Hippocampal formation (tissue), 2 donors: ENCODE measurements around the gene SCLT1.

Experiments used
- DNase-seq, 2 donors: peaks; one replicate each; lab custom pipeline; 2025; lab: John Stamatoyannopoulos, UW

Gene SCLT1

DNA sequence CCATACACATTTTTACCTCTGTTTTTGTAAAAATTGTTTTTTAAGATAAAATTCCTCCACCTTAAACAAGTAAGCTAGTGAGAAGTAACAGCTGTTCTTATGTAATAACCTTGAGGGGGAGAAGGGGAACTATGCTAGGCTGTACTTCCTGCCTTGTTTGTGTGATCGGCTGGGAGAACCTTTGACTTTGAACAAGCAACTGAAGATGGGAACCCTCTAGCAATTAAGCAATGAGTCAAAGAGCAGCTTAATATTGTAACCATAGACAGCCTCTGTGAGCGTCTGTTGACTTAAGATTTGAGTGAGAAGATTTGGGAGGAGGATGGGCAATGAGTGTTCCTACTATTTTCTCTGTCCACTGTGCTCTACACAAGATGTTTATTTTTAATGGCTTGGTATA, 135.1 kb downstream of the SCLT1 start:
- no peak for DNase-seq

- DNase-seq, result no peak
These were observed 135.9 kb downstream of the SCLT1 start for GRCh38 chr4:128957459-128957858.

DNA sequence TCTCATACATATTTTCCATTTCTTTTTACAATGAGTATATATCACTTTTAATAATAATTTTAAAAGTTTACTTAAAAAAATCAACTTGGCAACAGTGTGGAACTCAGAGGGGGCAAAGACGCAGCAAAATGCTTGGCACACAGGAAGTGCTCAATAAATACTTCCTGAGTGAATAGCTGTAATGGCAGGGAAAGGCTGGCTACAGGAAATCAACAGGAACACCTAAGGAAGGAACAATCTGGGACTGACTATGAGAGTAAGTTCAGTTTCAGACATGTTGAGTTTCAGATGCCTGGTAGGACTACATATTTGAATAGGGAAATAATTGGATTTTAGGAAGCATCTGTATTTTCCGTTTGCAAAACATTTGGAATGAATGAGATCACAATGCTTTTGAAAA, 137.6 kb downstream of the SCLT1 start:
- no peak for DNase-seq

DNA sequence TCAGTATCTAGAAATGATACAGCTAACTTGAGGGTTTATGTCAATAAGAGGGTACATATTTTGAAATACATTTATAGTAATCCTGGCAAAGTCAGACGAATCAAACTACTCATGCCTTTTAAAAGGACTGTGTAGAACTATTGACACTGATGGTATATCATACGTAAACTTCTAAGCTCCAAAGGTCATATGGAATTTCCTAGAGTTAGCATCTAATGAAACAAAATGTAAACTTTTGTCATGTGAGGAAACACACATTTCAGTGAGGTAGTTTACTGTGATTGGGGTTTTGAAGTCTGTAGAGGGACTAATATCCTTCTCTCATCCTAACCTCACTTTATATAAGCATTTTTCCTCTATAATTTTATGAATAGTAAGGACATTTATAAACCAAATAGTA, 138.4 kb downstream of the SCLT1 start:
- no peak for DNase-seq

- no peak for DNase-seq
These were observed 142.0 kb downstream of the SCLT1 start for GRCh38 chr4:128951316-128951715.

- no peak for DNase-seq
These were observed 142.5 kb downstream of the SCLT1 start for GRCh38 chr4:128950796-128951195.

GRCh38 chr4:128946916-128947315, 146.4 kb downstream of the SCLT1 start:
- no peak for DNase-seq

GRCh38 chr4:128942607-128943006, 150.7 kb downstream of the SCLT1 start:
- no peak for DNase-seq

- DNase-seq, result no peak
These were observed 152.4 kb downstream of the SCLT1 start for GRCh38 chr4:128940971-128941370.

GRCh38 chr4:128930051-128930450, 163.3 kb downstream of the SCLT1 start:
- no peak for DNase-seq

DNA sequence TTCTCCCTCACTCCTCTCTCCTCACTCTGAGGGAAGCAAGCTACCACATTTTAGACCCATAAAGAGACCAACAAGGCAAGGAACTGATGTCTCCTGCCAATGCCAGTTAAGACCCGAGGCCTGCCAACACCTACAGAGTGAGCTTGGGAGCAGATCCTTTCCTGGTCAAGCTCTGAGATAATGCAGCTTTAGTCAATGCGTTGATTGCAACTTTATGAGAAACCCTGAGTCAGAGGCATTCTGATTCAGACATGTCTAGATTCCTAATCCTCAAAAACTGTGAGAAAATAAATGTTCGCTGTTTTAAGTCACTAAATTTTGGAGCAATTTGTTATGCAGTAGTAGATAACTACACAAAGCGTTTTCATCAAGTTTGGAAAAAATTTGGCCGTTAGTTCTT, 168.4 kb downstream of the SCLT1 start:
- no peak for DNase-seq

- DNase-seq, result no peak
These were observed 171.4 kb downstream of the SCLT1 start for GRCh38 chr4:128921954-128922353.

DNA sequence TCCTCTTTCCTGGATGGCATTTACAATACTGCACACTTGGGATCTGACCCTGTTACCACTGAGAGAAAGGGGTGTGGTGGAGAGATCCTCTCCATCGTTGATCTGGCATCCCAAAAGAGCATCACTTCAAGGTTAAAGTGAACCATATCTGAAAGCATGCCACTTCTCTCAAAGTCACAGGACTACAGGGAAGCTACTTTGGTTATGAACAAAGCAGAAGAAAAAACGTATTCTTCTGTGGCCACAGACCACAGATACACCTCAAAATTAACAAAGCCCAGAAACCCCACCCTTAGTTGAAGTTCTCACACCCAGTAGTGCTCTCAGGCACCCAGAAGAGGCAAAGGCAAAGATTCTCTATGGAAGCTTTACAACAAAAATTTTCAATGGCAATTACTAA, 175.6 kb downstream of the SCLT1 start:
- no peak for DNase-seq

- DNase-seq, result peak; percentile 22 to 42
These were observed 176.5 kb downstream of the SCLT1 start for GRCh38 chr4:128916832-128917231.

DNA sequence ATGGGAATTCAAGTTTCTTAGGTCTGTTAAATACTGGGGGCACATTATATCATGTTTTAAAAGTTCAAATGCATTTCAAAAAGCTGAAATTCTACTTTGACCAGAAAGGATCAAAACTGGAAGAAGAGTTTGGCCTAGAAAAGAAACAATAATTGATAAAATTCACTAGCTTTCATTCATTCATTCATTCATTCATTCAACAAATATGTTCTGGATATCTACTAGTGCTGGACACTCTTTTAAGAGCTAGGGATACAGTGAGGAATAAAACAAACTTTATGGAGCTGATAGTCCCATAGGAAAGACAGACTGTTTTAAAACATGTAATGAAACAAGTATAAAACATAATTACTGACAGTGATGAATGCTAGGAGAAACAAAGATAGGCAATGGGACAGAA, 177.8 kb downstream of the SCLT1 start:
- DNase-seq, result no peak

DNA sequence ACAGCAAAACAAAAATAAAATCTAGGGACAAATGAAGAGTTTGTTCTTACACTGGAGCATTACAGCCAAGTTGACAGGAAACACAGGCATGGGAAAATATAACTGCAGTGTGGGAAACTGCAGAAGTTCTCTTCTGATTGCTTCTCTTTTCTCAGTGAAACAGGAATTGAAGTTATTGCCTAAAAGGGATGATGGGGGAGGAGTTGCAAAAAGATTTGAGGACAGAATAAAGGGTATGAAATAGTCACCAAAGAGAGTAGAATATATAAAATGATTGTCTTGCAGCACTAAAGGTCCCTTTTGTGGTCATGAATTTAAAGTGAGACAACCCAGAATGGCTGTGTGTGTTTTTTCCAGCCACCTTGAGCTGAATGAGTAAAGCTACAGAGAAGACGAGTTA, 180.1 kb downstream of the SCLT1 start:
- peak in 1 of 2 donors; percentile 39 for DNase-seq

DNA sequence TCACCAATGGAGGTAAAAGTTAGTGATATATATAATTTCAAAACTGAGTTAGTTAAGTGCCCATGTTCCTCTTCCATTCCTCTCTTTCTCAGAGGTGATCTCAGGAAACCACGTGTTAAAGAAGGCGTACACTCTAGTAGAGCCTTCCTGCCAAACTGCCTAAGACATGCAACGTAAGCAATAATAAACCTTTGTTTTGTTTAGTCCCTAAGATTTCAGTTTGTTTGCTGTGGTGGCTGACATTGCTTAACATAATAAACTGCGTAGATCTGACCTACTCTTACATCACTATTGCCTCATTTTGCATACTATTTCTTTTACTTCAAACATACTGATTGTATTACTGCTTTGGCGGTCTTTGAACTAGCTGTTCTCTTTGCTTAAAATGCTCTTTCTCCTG, 184.6 kb downstream of the SCLT1 start:
- DNase-seq, result no peak

GRCh38 chr4:128907981-128908380, 185.4 kb downstream of the SCLT1 start:
- DNase-seq, result no peak

GRCh38 chr4:128906581-128906980, 186.8 kb downstream of the SCLT1 start:
- no peak for DNase-seq

GRCh38 chr4:128904821-128905220, 188.5 kb downstream of the SCLT1 start:
- DNase-seq, result no peak

DNA sequence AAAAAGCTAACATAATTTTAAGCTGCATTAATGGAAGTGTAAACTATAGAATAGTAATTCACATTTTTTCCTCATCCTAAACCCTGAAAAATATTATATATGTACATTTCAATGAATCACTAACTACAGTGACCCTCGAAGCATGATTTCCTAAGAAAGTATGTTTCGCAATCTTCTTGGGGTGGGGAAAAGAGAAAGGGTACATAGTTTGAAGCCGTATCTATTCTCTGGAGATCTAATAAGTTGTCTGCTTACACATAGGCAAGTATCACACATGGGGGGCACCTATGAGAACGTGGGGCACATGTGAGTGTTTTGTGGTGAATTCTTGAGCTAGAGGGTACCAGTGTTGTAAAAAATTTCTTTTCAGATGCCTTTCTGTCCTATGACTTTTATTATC, 212.7 kb downstream of the SCLT1 start:
- DNase-seq, result no peak

DNA sequence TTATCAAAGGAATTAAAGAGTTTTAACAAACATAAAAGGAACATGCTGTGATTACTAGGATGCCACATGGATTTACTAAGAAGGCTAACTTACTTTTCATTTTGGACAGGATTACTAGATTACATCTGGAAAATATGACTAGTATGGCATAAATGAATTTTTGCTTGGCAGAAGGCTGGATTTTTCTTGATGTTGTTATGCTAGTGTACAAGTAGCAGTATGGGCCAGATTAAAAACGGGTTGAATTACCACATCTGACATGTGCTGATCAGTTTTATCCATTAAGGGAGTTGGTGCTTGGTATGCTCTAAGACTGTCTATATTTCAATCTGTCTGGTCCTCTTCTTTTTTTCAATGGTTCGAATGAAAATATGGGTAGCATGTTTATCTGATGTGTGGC, 213.4 kb downstream of the SCLT1 start:
- no peak for DNase-seq

GRCh38 chr4:128879283-128879682, 214.1 kb downstream of the SCLT1 start:
- no peak for DNase-seq

DNA sequence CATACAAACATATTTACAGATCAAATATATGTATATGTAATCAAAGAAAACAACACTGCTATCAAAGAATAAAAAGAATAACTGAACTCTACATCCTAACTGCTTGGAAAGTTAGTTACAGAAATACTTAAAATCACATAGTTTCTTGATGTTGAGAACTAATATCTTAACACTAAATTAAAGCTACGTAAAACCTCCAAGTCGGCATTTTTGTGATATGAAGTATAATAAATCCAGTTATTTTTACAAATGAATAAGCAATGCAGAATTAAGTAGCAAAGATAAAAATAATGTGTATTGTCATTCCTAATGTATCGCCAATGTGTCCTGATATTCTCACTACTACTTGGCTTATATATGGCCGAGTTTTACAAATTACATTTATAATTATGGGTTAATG, 215.4 kb downstream of the SCLT1 start:
- no peak for DNase-seq

GRCh38 chr4:128876200-128876599, 217.1 kb downstream of the SCLT1 start:
- no peak for DNase-seq
